ENCODE measurements around the gene NDST3.

DNA sequence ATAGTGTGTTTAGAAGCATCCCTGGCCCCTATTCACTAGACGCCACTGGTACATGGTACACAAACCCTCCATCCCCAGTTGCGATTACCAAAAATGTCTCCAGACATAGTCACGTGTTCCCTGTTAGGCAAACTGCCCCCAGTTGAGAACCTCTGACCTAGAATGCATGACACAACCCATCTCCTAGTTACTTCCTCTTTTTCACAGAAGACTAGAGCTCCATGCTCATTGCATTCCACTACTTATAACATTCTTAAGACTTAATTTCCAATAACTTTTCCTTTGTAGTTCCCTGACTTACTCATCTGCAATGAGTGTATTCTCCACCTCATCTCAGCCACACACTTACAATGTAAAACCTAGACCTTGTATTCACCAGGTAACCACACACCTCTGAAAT lies 249.9 kb downstream of the NDST3 start:
- no peak for TF ChIP-seq POLR2A (IDR thresholded peaks at IDR 0.05)
- TF ChIP-seq, protein P1, sequence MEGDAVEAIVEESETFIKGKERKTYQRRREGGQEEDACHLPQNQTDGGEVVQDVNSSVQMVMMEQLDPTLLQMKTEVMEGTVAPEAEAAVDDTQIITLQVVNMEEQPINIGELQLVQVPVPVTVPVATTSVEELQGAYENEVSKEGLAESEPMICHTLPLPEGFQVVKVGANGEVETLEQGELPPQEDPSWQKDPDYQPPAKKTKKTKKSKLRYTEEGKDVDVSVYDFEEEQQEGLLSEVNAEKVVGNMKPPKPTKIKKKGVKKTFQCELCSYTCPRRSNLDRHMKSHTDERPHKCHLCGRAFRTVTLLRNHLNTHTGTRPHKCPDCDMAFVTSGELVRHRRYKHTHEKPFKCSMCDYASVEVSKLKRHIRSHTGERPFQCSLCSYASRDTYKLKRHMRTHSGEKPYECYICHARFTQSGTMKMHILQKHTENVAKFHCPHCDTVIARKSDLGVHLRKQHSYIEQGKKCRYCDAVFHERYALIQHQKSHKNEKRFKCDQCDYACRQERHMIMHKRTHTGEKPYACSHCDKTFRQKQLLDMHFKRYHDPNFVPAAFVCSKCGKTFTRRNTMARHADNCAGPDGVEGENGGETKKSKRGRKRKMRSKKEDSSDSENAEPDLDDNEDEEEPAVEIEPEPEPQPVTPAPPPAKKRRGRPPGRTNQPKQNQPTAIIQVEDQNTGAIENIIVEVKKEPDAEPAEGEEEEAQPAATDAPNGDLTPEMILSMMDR (IDR thresholded peaks at IDR 0.05) = no peak
